Activated CD8-positive, alpha-beta T cell treated with anti-CD3 and anti-CD28 coated beads, Interleukin-2, amount 10 ng/mL, durations not matched to agents 7 days and 5 days (primary cell): ENCODE results near the gene TAF4. TPM values are rescaled to one million over a fixed set of nuclear protein-coding genes. Genes with fewer than 3 reads are reported as not detected.

Source experiments
- ATAC-seq: fragments of 150-1000 bp; cut with Tn5 transposase; one replicate; pipeline ENCODE4 v1.10.0; 2021; ENCODE audit warnings: moderate library complexity
- CTCF ChIA-PET: fragments of 350-600 bp; sonication (Branson Sonifier 250); formaldehyde crosslinking; loops from one replicate; lab custom pipeline; 2021; ENCODE audit warnings: antibody characterized with exemption; lab: Charles Lee
- POLR2A ChIA-PET: fragments of 350-600 bp; sonication (Branson Sonifier 250); formaldehyde crosslinking; loops from one replicate; lab custom pipeline; 2021; ENCODE audit warnings: antibody characterized with exemption; lab: Charles Lee
- DNase-seq: peaks from one replicate; pipeline ENCODE4 v3.0.0-alpha.2; 2020
- H3K27ac Mint-ChIP-seq: one replicate; pipeline ENCODE4 v1.8.0; 2021; ENCODE audit warnings: mild to moderate bottlenecking, mixed read lengths
- H3K27me3 Mint-ChIP-seq: one replicate; pipeline ENCODE4 v1.8.0; 2021; ENCODE audit warnings: low read depth, mixed read lengths
- H3K36me3 Mint-ChIP-seq: one replicate; pipeline ENCODE4 v1.8.0; 2021; ENCODE audit warnings: low read depth, mixed read lengths
- H3K4me1 Mint-ChIP-seq: one replicate; pipeline ENCODE4 v1.8.0; 2021; ENCODE audit warnings: low read depth, mixed read lengths
- H3K4me3 Mint-ChIP-seq: one replicate; pipeline ENCODE4 v1.8.0; 2021; ENCODE audit warnings: mild to moderate bottlenecking, mixed read lengths
- H3K9me3 Mint-ChIP-seq: one replicate; pipeline ENCODE4 v1.8.0; 2022; ENCODE audit warnings: mixed read lengths; ENCODE audit not compliant: insufficient read depth
- total RNA-seq, 2 experiments: library from RNA; stranded (reverse); gene quantifications; one replicate each; pipeline ENCODE4 v1.2.3, GENCODE V29; 2021

Gene TAF4
- total RNA-seq, 2 experiments from 2014 or later, result 24.0 to 24.1 TPM

DNA sequence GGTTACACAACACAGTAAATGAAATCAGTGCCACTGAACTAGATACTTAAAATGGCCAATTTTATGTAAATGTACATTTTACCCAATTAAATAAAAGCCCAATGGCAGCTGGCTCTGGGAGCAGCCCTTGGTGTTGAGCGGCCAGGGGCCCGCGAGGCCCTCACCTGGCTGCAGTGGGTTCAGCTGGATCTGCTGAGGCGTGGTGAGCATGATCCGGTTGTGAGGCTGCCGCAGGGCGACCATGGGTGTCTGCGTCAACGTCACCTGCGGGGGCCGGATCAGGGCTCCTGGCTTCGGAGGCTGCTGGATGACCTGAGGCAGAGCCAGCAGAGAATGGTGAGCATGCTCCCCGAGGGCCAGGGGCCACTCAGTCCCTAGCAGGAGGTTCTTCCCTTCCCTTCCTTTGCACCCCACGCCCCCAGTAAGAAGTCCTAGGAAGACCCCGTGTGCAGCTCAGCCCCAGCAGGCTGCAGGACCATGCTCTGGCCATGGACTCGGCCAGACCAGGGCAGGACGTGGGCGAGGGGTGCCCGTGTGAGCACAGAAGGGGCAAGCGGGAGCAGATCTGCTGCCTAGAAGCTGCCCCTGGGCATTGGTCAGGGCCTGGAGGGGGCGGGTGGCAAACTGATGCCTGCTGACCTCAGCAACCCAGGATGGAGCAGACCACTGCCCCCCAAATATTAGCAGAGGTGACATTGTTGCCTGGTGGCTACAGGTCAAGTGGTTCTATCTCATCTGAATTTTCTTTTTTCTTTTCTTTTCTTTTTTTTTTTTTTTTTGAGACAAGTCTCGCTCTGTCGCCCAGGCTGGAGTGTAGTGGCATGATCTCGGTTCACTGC lies 61.9 kb downstream of the TAF4 start:
- Mint-ChIP-seq H3K4me3 (no peak overlapping the region), H3K27me3 (no peaks in the 10 kb centered on the region), H3K27ac (no peak overlapping the region), H3K9me3 (no peaks in the 10 kb centered on the region), H3K4me1 (no peaks in the 10 kb centered on the region), H3K36me3 (peaks cover 37% of the 10 kb centered on the region)
- no peak for ATAC-seq
- ChIA-PET POLR2A (interaction anchor here (1.2 kb wide), 1 partner anchor 63 kb away, joined by 4 read pairs; no protein-coding TSS in a partner anchor), CTCF (no interaction called here)
- no peak for DNase-seq

DNA sequence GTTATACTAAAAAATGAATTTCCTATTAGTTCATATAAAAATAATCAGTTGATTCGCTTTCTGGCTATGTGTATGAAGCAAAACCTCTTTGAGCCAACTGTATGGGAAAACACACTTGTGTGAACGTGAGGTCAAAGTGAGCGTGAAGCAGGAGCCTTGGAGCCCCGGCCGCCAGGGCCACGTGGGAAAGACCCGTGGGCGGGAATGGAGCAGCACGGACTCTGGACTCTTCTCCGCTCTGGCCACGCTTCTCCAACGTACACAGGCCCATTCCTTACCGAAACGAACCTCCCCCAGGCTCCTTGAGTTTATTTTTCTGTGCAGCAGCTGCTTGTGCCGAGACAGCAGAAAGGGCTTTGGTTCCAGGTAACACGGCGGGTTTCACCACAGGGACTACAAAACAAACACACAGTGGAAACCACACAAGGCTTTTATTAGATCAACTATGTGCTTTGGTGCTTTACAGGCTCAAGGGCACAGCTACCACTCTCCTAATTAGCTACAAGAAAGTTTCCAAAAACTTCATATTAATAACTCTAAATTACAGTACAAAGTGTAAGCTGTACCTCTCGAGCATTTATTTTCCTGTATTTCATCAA lies 62.7 kb downstream of the TAF4 start:
- CTCF ChIA-PET, result no interaction called here

GRCh38 chr20:62001178-62001715 lies 64.4 kb downstream of the TAF4 start:
- no peak overlapping the region for H3K27ac Mint-ChIP-seq
- ChIA-PET CTCF (no interaction called here), POLR2A (interaction anchor here (0.6 kb wide), 1 partner anchor 439 kb away, joined by 3 read pairs; no protein-coding TSS in a partner anchor)
- H3K36me3 Mint-ChIP-seq, result peaks cover 46% of the 10 kb centered on the region
- H3K4me1 Mint-ChIP-seq, result no peaks in the 10 kb centered on the region
- no peak for ATAC-seq
- no peaks in the 10 kb centered on the region for H3K27me3 Mint-ChIP-seq
- no peak overlapping the region for H3K4me3 Mint-ChIP-seq
- no peaks in the 10 kb centered on the region for H3K9me3 Mint-ChIP-seq
- DNase-seq, result no peak

More for the DNA sequence above, 62.7 kb downstream of the TAF4 start:
- POLR2A ChIA-PET, result no interaction called here
- Mint-ChIP-seq H3K4me3 (no peak overlapping the region), H3K27ac (no peak overlapping the region), H3K27me3 (no peaks in the 10 kb centered on the region), H3K4me1 (no peaks in the 10 kb centered on the region), H3K9me3 (no peaks in the 10 kb centered on the region), H3K36me3 (peaks cover 39% of the 10 kb centered on the region)
- no peak for DNase-seq
- ATAC-seq, result no peak

DNA sequence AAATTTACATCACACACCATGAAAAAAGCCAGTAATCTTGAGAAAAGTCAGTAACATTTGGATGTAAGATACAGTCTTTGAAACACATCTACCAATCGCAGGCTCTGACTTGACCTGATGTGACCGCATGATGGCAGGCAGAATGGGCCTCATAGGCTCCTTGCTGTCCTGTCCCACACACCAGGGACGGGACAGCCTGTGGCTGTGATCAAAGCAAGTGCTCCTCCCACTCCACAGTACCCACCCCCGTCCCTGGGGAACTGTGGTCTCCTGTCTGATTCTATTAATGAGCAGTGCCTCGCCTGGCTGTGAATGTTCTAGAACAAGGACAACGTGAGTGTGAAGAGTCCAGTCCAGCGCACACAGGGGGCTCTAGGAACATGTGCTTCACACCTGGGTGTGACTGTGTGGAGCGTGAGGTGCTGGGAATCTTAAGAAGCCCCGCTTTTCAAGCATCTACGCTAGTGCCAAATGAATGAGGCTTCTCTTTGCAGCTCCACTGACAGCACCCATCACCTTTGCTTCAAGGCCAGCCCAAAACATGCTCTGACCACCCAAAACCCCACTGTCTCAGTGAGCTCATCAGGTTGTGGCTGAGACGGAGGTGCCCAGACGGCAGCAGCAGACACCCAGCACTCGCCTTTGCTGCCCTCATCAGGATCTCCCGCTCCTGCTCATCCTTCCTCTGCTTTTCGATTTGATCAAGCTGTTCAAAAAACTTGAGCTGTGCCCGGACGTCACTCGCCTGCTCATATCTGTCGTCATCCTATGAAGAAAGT lies 67.1 kb downstream of the TAF4 start:
- ATAC-seq, result no peak
- H3K4me1 Mint-ChIP-seq, result no peaks in the 10 kb centered on the region
- ChIA-PET CTCF (no interaction called here), POLR2A (interaction anchor here (0.7 kb wide), 1 partner anchor 12 kb away, joined by 3 read pairs; no protein-coding TSS in a partner anchor)
- no peak for DNase-seq
- no peak overlapping the region for H3K27ac Mint-ChIP-seq
- no peaks in the 10 kb centered on the region for H3K27me3 Mint-ChIP-seq
- no peaks in the 10 kb centered on the region for H3K9me3 Mint-ChIP-seq
- H3K4me3 Mint-ChIP-seq, result no peak overlapping the region
- peaks cover 63% of the 10 kb centered on the region for H3K36me3 Mint-ChIP-seq

GRCh38 chr20:61997891-61998290 lies 67.8 kb downstream of the TAF4 start:
- POLR2A ChIA-PET, result no interaction called here
- no peak overlapping the region for H3K27ac Mint-ChIP-seq
- no peaks in the 10 kb centered on the region for H3K27me3 Mint-ChIP-seq
- peaks cover 3% of the 10 kb centered on the region for H3K9me3 Mint-ChIP-seq
- CTCF ChIA-PET, result no interaction called here
- ATAC-seq (no peak), DNase-seq (no peak)
- no peaks in the 10 kb centered on the region for H3K4me1 Mint-ChIP-seq
- H3K36me3 Mint-ChIP-seq, result peaks cover 66% of the 10 kb centered on the region
- no peak overlapping the region for H3K4me3 Mint-ChIP-seq

DNA sequence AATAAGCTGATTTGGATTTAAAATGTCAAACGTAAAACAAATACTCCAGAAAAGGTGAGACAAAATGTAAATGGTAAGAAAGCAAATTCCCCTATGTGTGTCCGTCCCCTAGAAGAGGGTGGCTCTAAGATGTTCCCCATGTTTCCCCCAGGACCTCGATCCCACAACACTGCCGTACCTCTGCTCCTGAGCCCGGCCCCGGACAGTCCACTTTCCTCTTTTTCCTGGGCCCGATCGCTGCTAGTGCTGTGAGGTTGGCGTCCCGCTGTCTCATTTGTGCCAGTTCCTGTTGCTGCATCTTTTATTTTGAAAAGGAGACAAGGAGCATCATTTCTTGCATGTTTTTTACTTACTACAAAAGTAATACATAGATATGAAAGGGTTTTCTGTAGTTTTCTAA lies 68.3 kb downstream of the TAF4 start:
- Mint-ChIP-seq H3K4me3 (no peak overlapping the region), H3K36me3 (peaks cover 70% of the 10 kb centered on the region), H3K27ac (no peak overlapping the region), H3K9me3 (peaks cover 7% of the 10 kb centered on the region), H3K4me1 (no peaks in the 10 kb centered on the region), H3K27me3 (no peaks in the 10 kb centered on the region)
- ChIA-PET CTCF (no interaction called here), POLR2A (no interaction called here)
- DNase-seq (no peak), ATAC-seq (no peak)

- ATAC-seq (no peak), DNase-seq (no peak)
- H3K27ac Mint-ChIP-seq, result no peak overlapping the region
- H3K27me3 Mint-ChIP-seq, result no peaks in the 10 kb centered on the region
- H3K9me3 Mint-ChIP-seq, result peaks cover 19% of the 10 kb centered on the region
- no peak overlapping the region for H3K4me3 Mint-ChIP-seq
- CTCF ChIA-PET, result no interaction called here
- H3K36me3 Mint-ChIP-seq, result peaks cover 79% of the 10 kb centered on the region
- POLR2A ChIA-PET, result no interaction called here
- H3K4me1 Mint-ChIP-seq, result no peaks in the 10 kb centered on the region
Observed at GRCh38 chr20:61994546-61994945, 71.1 kb downstream of the TAF4 start.

GRCh38 chr20:61993058-61993457 lies 72.6 kb downstream of the TAF4 start:
- DNase-seq, result no peak
- Mint-ChIP-seq H3K4me3 (no peak overlapping the region), H3K4me1 (no peaks in the 10 kb centered on the region), H3K27ac (no peak overlapping the region), H3K36me3 (peaks cover 81% of the 10 kb centered on the region), H3K27me3 (no peaks in the 10 kb centered on the region), H3K9me3 (peaks cover 19% of the 10 kb centered on the region)
- ChIA-PET CTCF (no interaction called here), POLR2A (no interaction called here)
- no peak for ATAC-seq

GRCh38 chr20:61991476-61991875 lies 74.2 kb downstream of the TAF4 start:
- H3K4me1 Mint-ChIP-seq, result peaks cover 2% of the 10 kb centered on the region
- H3K27me3 Mint-ChIP-seq, result no peaks in the 10 kb centered on the region
- ATAC-seq (no peak), DNase-seq (no peak)
- no peak overlapping the region for H3K4me3 Mint-ChIP-seq
- peaks cover 86% of the 10 kb centered on the region for H3K36me3 Mint-ChIP-seq
- ChIA-PET POLR2A (no interaction called here), CTCF (no interaction called here)
- H3K27ac Mint-ChIP-seq, result no peak overlapping the region
- peaks cover 30% of the 10 kb centered on the region for H3K9me3 Mint-ChIP-seq

GRCh38 chr20:61990484-61990883 lies 75.2 kb downstream of the TAF4 start:
- DNase-seq, result no peak
- CTCF ChIA-PET, result no interaction called here
- H3K9me3 Mint-ChIP-seq, result peaks cover 31% of the 10 kb centered on the region
- peaks cover 86% of the 10 kb centered on the region for H3K36me3 Mint-ChIP-seq
- no peak overlapping the region for H3K4me3 Mint-ChIP-seq
- no peak overlapping the region for H3K27ac Mint-ChIP-seq
- H3K27me3 Mint-ChIP-seq, result no peaks in the 10 kb centered on the region
- ATAC-seq, result no peak
- POLR2A ChIA-PET, result no interaction called here
- H3K4me1 Mint-ChIP-seq, result peaks cover 2% of the 10 kb centered on the region

- ChIA-PET CTCF (no interaction called here), POLR2A (no interaction called here)
- Mint-ChIP-seq H3K4me3 (no peak overlapping the region), H3K27ac (no peak overlapping the region), H3K27me3 (no peaks in the 10 kb centered on the region), H3K4me1 (peaks cover 2% of the 10 kb centered on the region), H3K36me3 (peaks cover 82% of the 10 kb centered on the region), H3K9me3 (peaks cover 31% of the 10 kb centered on the region)
- ATAC-seq, result no peak
- no peak for DNase-seq
Observed at GRCh38 chr20:61989741-61990140, 75.9 kb downstream of the TAF4 start.
